Measurements from ENCODE around the gene TWIST1.

TWIST1 gene

DNA sequence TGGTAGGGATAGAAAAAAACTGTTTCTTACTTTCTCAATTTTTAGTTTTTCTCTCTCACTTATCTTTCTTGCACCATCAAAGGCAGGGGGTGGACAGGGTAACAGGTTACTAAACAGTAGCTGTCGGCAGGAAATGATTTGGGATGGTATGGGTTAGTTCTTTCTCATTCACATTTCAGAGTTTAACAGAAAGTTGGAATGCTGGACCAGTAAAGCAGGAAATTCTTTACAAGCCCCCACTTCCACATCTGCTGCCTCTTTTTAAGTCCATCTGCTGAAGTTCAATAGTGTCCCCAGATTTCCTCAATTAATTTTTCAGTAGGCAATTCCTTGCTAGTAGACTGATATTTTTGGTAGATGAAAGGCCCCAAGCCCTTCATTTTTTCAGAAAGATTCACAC is 23.3 kb downstream of the TWIST1 start:
- no peak for DNase-seq

DNA sequence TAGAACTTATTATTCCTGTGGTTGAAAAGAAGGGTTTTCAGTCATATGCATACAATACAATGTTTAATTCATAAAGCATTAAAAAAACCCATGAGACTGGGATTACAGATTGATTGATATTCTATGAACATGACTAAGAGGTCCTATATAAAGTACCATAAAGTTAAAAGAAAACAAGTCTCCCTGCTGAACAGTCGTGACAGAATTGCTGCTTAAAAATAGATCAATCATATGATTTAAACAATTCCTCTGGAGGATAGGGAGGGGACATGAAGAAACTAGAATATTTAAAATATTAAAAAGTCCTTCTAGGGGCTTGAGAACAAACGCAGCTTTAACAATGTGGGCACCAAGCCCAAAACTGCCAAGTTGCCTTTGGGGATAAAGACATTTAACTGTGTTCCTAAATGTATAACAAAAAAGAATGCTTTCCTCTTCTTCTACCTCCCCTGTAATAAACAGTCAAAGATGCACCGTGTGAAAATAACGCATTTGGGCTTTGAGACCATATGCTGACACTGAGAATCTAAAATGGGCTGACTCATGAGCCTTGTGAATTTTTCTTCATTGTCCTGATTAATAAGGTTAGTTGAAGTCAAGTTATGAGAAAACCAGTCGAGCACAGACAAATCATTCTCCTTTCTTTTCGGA is 25.8 kb downstream of the TWIST1 start:
- DNase-seq, result no peak

GRCh38 chr7:19090526-19090925 is 26.9 kb downstream of the TWIST1 start:
- no peak for DNase-seq

- no peak for DNase-seq
These were observed 27.6 kb downstream of the TWIST1 start for GRCh38 chr7:19089797-19090196.

- no peak for DNase-seq
These were observed 28.1 kb downstream of the TWIST1 start for GRCh38 chr7:19089378-19089777.

- no peak for DNase-seq
These were observed 37.3 kb downstream of the TWIST1 start for GRCh38 chr7:19080093-19080492.

- DNase-seq, result no peak
These were observed 38.4 kb downstream of the TWIST1 start for GRCh38 chr7:19079066-19079465.

- no peak for DNase-seq
These were observed 47.6 kb downstream of the TWIST1 start for GRCh38 chr7:19069842-19070241.

DNA sequence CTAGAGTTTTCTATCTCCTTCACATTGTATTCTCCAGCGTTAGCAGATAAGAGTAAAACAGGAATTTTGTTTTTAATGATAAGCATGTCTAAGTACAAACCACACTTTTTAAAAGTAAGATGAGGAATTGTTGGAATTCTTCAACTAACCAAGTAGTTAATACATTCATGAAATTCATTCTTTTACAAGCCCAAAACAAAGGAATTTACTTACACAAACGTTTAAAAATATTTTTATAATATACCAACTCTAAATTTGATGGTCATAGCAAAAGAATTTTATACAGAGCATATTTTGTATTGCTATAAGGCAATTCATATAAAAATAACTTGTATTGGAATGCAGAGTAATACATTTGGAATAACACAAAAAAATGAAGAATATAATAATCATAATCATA is 51.3 kb downstream of the TWIST1 start:
- no peak for DNase-seq
